Measurements from ENCODE around the gene ATXN1.

Gene ATXN1

DNA sequence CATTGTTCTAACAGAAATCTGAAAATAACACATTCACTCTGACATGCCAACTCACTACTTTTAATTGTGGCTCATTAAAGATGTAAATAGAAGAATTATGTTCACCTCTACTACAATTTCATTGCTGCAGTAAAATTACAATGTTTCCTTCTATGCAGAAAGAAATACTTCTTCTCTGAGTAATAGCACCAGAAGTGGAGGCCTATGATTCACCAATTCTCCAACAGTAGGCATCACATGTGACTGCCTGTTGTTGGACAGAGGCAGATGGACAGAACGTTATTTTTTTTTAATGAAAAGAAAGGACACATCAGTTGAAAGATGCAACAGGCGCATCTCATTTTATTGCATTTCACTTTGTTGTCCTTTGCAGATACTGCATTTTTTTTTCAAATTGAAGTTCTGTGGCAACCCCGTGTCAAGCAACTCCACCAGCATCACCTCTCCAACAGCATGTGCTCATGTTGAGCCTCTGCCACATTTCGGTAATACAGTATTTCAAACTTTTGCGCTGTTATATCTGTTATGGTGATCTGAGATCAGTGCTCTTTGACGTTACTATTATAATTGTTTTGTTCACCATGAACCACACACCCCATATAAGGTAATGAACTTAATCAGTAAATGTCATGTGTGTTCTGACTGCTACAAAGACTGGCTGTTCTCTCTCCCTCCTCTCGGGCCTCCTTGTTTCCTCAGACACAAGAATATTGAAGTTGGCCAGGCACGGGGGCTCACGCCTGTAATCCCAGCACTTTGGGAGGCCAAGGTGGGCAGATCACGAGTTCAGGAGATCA, 121.4 kb downstream of the ATXN1 start:
- POLR2A ChIA-PET, result interaction anchor here (0.6 kb wide), 1 partner anchor 567 kb away, joined by 10 read pairs; no protein-coding TSS in a partner anchor
- CTCF ChIA-PET, result interaction anchor here (0.9 to 1.6 kb wide), 5 partner anchors 10 to 123 kb away, joined by 3 to 4 read pairs (median 3); no protein-coding TSS in a partner anchor
- DNase-seq (ENCODE audit: extremely low spot score), result no peak
- TF ChIP-seq, protein P1, sequence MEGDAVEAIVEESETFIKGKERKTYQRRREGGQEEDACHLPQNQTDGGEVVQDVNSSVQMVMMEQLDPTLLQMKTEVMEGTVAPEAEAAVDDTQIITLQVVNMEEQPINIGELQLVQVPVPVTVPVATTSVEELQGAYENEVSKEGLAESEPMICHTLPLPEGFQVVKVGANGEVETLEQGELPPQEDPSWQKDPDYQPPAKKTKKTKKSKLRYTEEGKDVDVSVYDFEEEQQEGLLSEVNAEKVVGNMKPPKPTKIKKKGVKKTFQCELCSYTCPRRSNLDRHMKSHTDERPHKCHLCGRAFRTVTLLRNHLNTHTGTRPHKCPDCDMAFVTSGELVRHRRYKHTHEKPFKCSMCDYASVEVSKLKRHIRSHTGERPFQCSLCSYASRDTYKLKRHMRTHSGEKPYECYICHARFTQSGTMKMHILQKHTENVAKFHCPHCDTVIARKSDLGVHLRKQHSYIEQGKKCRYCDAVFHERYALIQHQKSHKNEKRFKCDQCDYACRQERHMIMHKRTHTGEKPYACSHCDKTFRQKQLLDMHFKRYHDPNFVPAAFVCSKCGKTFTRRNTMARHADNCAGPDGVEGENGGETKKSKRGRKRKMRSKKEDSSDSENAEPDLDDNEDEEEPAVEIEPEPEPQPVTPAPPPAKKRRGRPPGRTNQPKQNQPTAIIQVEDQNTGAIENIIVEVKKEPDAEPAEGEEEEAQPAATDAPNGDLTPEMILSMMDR (IDR thresholded peaks at IDR 0.05; ENCODE audit: control extremely low read depth, extremely low read depth, low read depth, missing control alignments), result no peak

DNA sequence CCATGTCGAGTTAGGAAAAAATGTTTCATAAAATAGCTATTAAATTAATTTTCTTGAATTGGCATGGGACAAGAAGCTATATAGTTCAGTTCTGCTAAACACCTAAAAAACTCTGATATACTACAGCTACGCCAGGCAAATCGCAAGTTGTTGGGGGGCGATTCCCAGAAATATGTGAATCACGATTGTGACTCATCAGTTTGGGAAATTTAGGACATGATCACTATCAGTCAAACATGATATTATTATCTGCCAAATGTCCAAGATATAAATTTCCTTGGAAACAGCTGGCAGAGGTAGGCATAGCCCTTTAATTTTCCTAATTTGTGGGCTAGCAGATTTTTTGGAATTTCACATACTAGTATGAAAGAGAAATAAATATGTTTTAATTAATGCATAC, 123.6 kb downstream of the ATXN1 start:
- TF ChIP-seq, protein P1 (IDR thresholded peaks at IDR 0.05; ENCODE audit: control extremely low read depth, extremely low read depth, low read depth, missing control alignments), result no peak
- ChIA-PET POLR2A (no interaction called here), CTCF (interaction anchor here (0.9 to 1.0 kb wide), 3 partner anchors 29 to 125 kb away, joined by 3 to 4 read pairs (median 3); no protein-coding TSS in a partner anchor)
- DNase-seq (ENCODE audit: extremely low spot score), result no peak

DNA sequence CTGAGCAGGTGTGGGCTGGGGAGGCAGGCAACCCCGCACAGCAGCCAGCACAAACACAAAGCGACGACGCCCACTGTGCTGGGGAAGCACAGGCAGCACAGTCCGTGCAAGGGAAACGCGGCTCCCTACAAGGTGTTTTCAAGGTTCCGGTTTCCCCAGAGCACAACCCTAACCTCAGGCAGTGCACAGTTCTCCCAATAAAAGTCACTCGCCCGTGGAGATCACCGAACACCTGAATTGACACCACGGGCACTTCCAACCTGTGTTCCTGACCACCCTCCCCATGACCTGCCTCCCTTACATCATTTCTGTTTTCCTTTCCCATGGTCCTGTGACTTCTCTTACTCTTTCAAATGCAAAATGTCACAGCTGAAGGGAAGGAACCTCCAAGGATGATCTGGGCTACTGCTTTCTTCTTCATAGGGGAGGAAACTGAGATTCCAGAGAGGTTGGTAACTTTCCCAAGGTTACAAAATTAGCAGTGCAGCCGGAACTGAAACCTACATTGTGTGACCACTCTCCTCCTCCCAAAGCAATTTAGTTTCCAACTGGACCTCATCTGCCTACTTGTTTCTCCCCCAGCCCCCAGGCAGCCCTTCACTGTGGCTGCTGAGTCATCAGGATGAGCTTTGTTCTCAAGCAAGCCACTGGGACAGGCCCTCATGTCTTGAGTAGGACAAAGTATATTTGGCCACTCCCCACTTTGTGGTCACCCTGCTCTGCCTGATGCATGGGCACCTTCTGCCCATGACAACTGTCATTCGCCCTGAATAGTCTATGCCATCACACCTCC, 125.3 kb downstream of the ATXN1 start:
- ChIA-PET POLR2A (no interaction called here), CTCF (interaction anchor here (0.9 to 1.8 kb wide), 5 partner anchors 11 to 131 kb away, joined by 3 to 6 read pairs (median 3); no protein-coding TSS in a partner anchor)
- peak; percentile 49 for DNase-seq (ENCODE audit: extremely low spot score)

DNA sequence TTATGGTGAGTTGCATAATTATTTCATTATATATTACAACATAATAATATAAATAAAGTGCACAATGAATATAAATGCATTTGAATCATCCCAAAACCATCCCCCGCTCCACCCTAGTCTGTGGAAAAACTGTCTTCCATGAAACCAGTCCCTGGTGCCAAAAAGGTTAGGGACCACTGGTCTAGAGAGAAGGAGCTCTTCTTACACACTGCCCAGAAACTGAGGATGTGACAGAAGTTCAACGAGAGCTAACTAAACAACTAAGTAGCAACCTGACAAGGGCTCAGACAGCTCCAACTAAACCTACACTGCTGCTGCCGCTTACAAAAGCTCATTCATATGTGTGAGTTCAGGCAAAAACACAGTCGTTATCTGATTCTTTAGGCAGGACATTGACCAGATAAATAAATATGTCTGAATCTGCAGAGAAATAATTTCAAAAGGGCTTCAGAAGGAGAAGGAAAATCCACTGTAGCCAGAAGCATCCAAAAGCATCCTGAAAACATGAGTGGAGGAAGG, 125.9 kb downstream of the ATXN1 start:
- ChIA-PET POLR2A (no interaction called here), CTCF (interaction anchor here (0.7 to 2.2 kb wide), 7 partner anchors 10 to 208 kb away, joined by 3 to 8 read pairs (median 3); no protein-coding TSS in a partner anchor)
- TF ChIP-seq, protein P1 (IDR thresholded peaks at IDR 0.05; ENCODE audit: control extremely low read depth, extremely low read depth, low read depth, missing control alignments), result no peak
- no peak for DNase-seq (ENCODE audit: extremely low spot score)

More for the DNA sequence above, 125.3 kb downstream of the ATXN1 start:
- TF ChIP-seq, protein P1 (IDR thresholded peaks at IDR 0.05; ENCODE audit: control extremely low read depth, extremely low read depth, low read depth, missing control alignments), result no peak

DNA sequence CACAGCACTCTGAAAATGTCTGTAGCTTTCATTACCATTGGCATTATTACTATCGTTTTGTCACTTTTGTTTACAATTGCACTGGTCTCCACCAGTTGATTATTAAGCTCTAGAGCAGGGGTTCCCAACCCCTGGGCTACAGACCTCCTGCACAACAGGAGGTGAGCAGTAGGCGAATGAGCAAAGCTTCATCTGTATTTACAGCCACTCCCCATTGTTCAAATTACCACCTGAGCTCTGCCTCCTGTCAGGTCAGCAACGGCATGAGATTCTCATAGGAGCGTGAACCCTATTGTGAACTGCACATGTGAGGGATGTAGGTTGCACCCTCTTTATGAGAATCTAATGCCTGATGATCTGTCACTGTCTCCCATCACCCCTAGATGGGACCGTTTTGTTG, 126.4 kb downstream of the ATXN1 start:
- CTCF ChIA-PET, result interaction anchor here (0.7 to 2.2 kb wide), 6 partner anchors 10 to 208 kb away, joined by 3 to 8 read pairs (median 4); no protein-coding TSS in a partner anchor
- DNase-seq (ENCODE audit: extremely low spot score), result no peak
- TF ChIP-seq, protein P1 (IDR thresholded peaks at IDR 0.05; ENCODE audit: control extremely low read depth, extremely low read depth, low read depth, missing control alignments), result no peak

DNA sequence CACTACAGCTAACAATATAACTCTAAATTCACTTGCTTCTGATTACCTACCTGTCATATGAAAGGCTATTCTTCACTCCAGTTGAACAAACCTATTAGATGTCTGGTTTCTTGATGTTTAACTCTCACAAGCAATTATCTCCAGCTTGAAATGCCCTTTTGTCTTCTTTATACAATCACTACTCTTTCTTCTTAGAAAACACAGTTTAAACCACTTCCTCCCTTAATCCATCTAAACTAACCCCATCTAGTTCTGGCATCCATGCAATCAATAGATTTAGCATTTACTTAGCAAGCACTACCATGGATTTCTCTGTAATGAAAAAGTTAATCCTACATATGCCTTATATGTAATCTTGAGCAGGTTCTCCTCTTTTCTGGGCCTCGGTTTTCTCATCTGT, 127.3 kb downstream of the ATXN1 start:
- no peak for DNase-seq (ENCODE audit: extremely low spot score)
- ChIA-PET POLR2A (no interaction called here), CTCF (interaction anchor here (0.6 to 2.2 kb wide), 2 partner anchors 41 to 46 kb away, joined by 3 to 8 read pairs; no protein-coding TSS in a partner anchor)
- TF ChIP-seq, protein P1 (IDR thresholded peaks at IDR 0.05; ENCODE audit: control extremely low read depth, extremely low read depth, low read depth, missing control alignments), result no peak

More for the DNA sequence above, 126.4 kb downstream of the ATXN1 start:
- POLR2A ChIA-PET, result no interaction called here

All from GM10248 (cell line).